Lung (tissue), 12 donors: ENCODE results near the gene CTTNBP2. TPM values are rescaled to one million over a fixed set of nuclear protein-coding genes. Genes with fewer than 3 reads are reported as not detected.

Experiments used
- ATAC-seq: fragments of 200-7000 bp; cut with Tn5 transposase; one replicate; pipeline ENCODE4 v1.9.1; 2020; ENCODE audit warnings: moderate number of reproducible peaks; ENCODE audit not compliant: insufficient read depth, low FRiP score
- DNase-seq, 3 donors: peaks; one replicate each; pipeline ENCODE4 v3.0.0-alpha.2; 2013 to 2017
- H3K27ac ChIP-seq, 2 donors: one replicate each; pipeline ENCODE4 v1.5.1; 2013; ENCODE audit warnings: mild to moderate bottlenecking in 2 of 2, moderate library complexity in 2 of 2, control low read depth in 1 of 2, inconsistent platforms in 1 of 2, low read depth in 1 of 2, low read length in 1 of 2
- H3K27me3 ChIP-seq, 3 donors: one replicate each; pipeline ENCODE4 v1.5.1; 2013; ENCODE audit warnings: low read length in 2 of 3; ENCODE audit not compliant: control insufficient read depth in 3 of 3, insufficient read depth in 3 of 3
- H3K36me3 ChIP-seq, 4 donors: one replicate each; pipeline ENCODE4 v1.5.1; 2013; ENCODE audit warnings: low read length in 4 of 4, mild to moderate bottlenecking in 1 of 4, moderate library complexity in 1 of 4; ENCODE audit not compliant: control insufficient read depth in 4 of 4, insufficient read depth in 4 of 4
- H3K4me1 ChIP-seq, 5 donors: one replicate each; pipeline ENCODE4 v1.5.1; 2013; ENCODE audit warnings: low read length in 5 of 5, mild to moderate bottlenecking in 2 of 5, moderate library complexity in 1 of 5; ENCODE audit not compliant: control insufficient read depth in 5 of 5, insufficient read depth in 5 of 5
- H3K4me3 ChIP-seq: one replicate; pipeline ENCODE4 v1.5.1; 2013; ENCODE audit warnings: mild to moderate bottlenecking, control low read depth, moderate library complexity
- H3K9ac ChIP-seq, 2 donors: one replicate each; pipeline ENCODE4 v1.5.1; 2013; ENCODE audit warnings: low read length in 2 of 2, control low read depth in 1 of 2; ENCODE audit not compliant: insufficient read depth in 1 of 2
- H3K9me3 ChIP-seq, 4 donors: one replicate each; pipeline ENCODE4 v1.5.1; 2013; ENCODE audit warnings: low read length in 3 of 4, mild to moderate bottlenecking in 1 of 4, moderate library complexity in 1 of 4; ENCODE audit not compliant: control insufficient read depth in 4 of 4, insufficient read depth in 3 of 4
- WGBS, 2 donors: extraction: QIAGEN DNeasy Blood & Tissue Kit; methylation state at CpG; one replicate each; pipeline ENCODE4 v1.1.7; 2013; 5-methylcytosine and 5-hydroxymethylcytosine counted together
- polyA plus RNA-seq, 2 donors: library from polyadenylated mRNA; stranded (reverse); fragments of 200-250 nt; gene quantifications; one replicate each; pipeline ENCODE4 v1.2.1, GENCODE V29; 2013
- total RNA-seq, 2 donors: library from RNA; depleted of rRNA in 1 of 2; stranded (reverse); fragments of >200 nt in 1 of 2; gene quantifications; one replicate each; pipeline ENCODE4 v1.2.1, GENCODE V29; 2014 to 2021
- TF ChIP-seq, protein P1 (sequence below): IDR thresholded peaks from 2 replicates; pipeline ENCODE4 v1.5.1; 2012; ENCODE audit warnings: mild to moderate bottlenecking; ENCODE audit errors: control extremely low read depth, extremely low read depth
- donor health status: control.
- donor health status: control.
- donor health status: Bipolar disorder and iron deficiency.
- donor health status: healthy.
- donor health status: DM: yes; HTN: yes; CAD: no.

The CTTNBP2 gene
- total and polyA plus RNA-seq, 4 donors, result 0.63 to 15.4 (median 2.4) TPM

DNA sequence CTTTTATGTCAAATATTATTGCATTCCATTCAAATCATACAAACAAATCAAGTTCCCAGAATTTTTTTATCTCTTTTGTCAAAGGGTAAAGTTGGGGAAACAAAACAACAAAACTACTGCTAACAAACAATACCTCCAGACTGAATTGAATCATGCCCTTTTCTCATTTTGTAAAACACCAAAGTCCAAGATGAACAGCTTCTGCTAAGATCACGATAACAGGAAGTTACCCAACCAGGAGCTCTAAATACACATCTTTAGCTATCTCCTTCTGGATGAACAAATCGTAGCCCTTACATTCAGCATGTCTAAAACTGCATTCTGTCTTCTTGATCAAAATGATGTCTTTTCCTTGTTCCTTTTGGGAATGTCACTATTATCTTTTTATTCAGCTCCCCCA lies 97.4 kb downstream of the CTTNBP2 start:
- no peak overlapping the region for H3K9ac ChIP-seq
- ATAC-seq, result no peak
- TF ChIP-seq, protein P1, sequence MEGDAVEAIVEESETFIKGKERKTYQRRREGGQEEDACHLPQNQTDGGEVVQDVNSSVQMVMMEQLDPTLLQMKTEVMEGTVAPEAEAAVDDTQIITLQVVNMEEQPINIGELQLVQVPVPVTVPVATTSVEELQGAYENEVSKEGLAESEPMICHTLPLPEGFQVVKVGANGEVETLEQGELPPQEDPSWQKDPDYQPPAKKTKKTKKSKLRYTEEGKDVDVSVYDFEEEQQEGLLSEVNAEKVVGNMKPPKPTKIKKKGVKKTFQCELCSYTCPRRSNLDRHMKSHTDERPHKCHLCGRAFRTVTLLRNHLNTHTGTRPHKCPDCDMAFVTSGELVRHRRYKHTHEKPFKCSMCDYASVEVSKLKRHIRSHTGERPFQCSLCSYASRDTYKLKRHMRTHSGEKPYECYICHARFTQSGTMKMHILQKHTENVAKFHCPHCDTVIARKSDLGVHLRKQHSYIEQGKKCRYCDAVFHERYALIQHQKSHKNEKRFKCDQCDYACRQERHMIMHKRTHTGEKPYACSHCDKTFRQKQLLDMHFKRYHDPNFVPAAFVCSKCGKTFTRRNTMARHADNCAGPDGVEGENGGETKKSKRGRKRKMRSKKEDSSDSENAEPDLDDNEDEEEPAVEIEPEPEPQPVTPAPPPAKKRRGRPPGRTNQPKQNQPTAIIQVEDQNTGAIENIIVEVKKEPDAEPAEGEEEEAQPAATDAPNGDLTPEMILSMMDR, result no peak

DNA sequence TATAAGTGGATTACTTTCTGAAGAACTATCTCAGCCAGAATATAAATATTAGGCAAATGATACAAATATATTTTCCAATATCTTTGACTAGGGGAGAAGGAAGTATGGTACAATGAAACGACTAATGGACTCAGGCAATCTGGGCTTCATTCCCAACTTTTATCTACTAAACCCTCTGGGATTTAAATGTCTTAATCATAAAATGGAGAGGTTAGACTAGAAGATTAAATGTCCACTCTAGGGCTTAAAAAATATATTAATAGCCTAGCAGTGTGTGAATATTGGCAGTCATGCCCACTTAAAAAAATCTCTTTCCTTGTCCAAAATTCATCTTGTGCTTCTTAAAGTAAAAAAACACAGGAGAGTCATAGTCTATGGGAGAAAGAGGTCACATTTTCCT lies 98.3 kb downstream of the CTTNBP2 start:
- 65 to 77% methylated on average over 1 of the region's 1 CpG for WGBS, 2 donors
- Histone ChIP-seq H3K4me3 (no peak overlapping the region), H3K9ac (no peak overlapping the region), H3K4me1 (peaks cover 0 to 6% (median 0%) of the 10 kb centered on the region in 5 donors), H3K36me3 (peaks cover 0 to 17% (median 7%) of the 10 kb centered on the region in 4 donors), H3K9me3 (no peaks in the 10 kb centered on the region), H3K27ac (no peak overlapping the region), H3K27me3 (no peaks in the 10 kb centered on the region)
- DNase-seq (no peak), ATAC-seq (no peak)
- TF ChIP-seq, protein P1, result no peak

More for the DNA sequence above, 97.4 kb downstream of the CTTNBP2 start:
- Histone ChIP-seq H3K4me3 (no peak overlapping the region), H3K27me3 (no peaks in the 10 kb centered on the region), H3K9me3 (no peaks in the 10 kb centered on the region), H3K27ac (no peak overlapping the region), H3K36me3 (peaks cover 0 to 17% (median 7%) of the 10 kb centered on the region in 4 donors), H3K4me1 (peaks cover 0 to 6% (median 0%) of the 10 kb centered on the region in 5 donors)
- WGBS, 2 donors, result 36 to 49% methylated on average over 2 of the region's 2 CpGs
- DNase-seq, result no peak

DNA sequence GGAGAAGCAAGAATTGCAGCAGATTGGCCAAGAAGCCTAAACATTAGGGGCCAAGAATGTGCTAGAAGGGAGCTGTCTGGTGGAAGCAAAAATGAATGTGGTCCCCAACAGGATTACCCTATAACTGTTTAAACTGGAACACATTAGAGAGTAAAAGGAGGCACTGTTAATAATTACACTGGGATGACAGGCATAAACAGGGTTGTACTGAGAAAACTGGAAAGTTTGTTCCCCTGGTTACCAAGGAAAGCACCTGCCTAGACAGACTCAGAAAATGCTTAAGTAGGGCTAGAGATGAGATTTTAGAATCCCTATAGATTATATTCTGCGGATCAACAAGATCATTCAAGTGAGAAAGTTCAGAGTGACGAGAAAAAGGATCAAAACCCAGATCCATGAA lies 100.8 kb downstream of the CTTNBP2 start:
- ATAC-seq, result no peak
- no peaks in the 10 kb centered on the region for H3K9me3 ChIP-seq
- no peaks in the 10 kb centered on the region for H3K27me3 ChIP-seq
- DNase-seq, result no peak
- 98% methylated on average over 2 of the region's 2 CpGs for WGBS, 2 donors
- peaks cover 0 to 17% (median 7%) of the 10 kb centered on the region in 4 donors for H3K36me3 ChIP-seq
- H3K4me3 ChIP-seq, result no peak overlapping the region
- TF ChIP-seq, protein P1, result no peak
- no peak overlapping the region for H3K9ac ChIP-seq
- peaks cover 0 to 6% (median 0%) of the 10 kb centered on the region in 5 donors for H3K4me1 ChIP-seq
- H3K27ac ChIP-seq, result no peak overlapping the region

DNA sequence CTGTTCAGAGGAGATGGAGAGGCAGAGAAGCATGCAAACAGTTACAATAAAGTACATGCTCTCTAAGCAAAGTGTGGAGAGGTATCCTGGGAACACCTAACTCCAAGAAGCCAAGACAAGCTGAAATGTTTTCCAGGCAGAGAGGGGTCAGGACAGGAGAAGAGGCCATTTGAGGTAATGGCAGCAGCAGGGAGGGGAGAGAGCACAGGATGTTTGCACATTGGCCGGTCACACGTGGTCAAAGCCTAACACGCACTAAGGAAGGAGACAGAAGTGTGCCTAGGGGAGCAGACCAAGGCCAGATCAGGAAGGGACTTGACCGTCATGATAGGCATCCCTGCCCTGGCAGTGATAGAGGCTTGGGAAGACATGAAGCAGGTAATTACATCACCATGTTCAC lies 101.5 kb downstream of the CTTNBP2 start:
- Histone ChIP-seq H3K4me3 (no peak overlapping the region), H3K27me3 (no peaks in the 10 kb centered on the region), H3K27ac (no peak overlapping the region), H3K36me3 (peaks cover 0 to 16% (median 7%) of the 10 kb centered on the region in 4 donors), H3K9ac (no peak overlapping the region), H3K4me1 (peaks cover 0 to 6% (median 0%) of the 10 kb centered on the region in 5 donors), H3K9me3 (no peaks in the 10 kb centered on the region)
- no peak for ATAC-seq
- TF ChIP-seq, protein P1, result no peak
- WGBS, 2 donors, result 49 to 69% methylated on average over 4 of the region's 4 CpGs
- no peak for DNase-seq
